ENCODE results near the gene CCBE1. TPM values are rescaled to one million over a fixed set of nuclear protein-coding genes. Genes with fewer than 3 reads are reported as not detected.
A peak's percentile ranks its signal among the peaks of the same experiment; 100 is the strongest.
"Not testable (repeated sequence)": the region's sequence is repeated elsewhere in the genome, so short reads cannot be mapped to it uniquely, and the experiment has no call there.

The CCBE1 gene
- 0.17 TPM in 1 of 2 replicates, not detected in the other for total RNA-seq (2014; rRNA removed; shearing (Covaris generic); ENCODE audit: low replicate concordance)

DNA sequence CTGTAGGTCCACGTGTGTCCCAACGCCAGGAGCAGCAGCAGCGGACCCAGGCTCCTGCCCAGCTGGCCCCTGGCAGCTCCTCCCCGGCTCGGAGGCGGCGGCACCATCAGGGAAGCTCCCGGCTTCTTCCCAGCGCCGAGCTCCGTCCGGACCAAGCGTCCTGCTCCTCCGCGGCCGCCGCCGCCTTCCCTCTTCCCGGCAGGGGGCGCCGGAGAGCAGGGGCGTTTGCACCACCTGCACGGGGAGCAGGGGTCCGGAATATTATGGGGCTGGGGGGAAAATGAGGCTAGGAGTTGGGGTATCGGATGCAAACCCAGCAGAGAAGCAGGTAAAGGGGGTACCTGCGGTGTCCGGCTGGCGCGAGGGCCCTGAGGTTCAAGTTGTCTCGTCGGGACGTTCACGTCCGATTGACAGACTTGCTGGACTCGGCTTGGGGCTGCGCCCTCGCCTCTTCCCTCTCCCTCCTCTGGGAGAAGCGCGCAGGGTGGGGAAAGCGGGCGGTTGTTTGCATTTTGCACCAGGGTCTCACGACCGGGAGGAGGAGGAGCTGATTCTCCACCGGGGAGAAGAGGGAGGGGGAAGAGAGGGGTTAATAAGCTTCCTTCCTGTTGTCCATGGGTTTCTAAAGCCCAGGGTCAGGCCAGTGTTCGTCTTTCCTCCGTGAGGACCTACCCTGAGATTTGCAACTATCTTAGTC is at the start of gene CCBE1:
Gene CCBE1 (minus strand): TSS at position 188 of the 697 bp plus-strand sequence.
- in situ Hi-C loops (cut with HindIII; ENCODE audit: low pct_unique_long_range_greater_than_20kb, low sequenced_read_pairs): no loop called here
- DNase-seq (ENCODE audit: low read depth): peak; percentile 31

DNA sequence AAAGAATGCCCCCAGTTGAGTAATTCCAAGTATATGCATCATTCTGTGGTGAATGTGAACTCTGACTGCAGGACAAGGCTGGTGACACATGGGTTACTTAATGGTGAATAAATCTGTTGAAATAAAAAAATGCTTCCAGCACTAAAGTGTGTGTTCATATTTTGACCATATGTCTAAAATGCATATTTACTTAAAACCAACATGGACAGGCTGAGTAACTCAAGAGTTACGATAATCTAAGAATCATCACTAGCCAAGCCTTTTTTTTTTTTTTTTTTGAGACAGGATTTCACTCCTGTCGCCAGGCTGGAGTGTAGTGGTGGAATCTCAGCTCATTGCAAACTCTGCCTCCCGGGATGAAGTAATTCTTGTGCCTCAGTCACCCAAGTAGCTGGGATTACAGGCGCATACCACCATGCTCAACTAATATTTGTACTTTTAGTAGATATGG is 47.1 kb upstream of the CCBE1 start:
- in situ Hi-C loops (cut with HindIII; ENCODE audit: low pct_unique_long_range_greater_than_20kb, low sequenced_read_pairs): no loop called here
- no peak for DNase-seq (ENCODE audit: low read depth)

DNA sequence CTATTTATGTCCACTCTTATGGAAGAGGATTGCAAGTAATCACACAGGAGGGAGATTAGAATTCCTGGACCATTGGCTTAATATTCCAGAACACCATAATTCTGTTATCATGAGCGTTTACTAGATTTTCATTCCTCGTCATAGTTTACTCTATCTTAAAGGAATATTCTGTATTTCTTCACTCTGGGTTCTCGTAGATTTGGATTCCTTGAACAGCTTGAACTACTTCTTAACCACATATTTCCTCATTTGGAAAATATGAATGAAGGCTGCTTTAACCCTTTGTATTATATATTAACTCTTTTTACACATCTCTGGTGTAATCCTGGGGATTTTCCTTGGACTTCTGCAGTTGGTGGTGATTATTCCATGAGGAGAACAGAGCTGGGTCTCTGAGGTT is 46.3 kb upstream of the CCBE1 start:
- no peak for DNase-seq (ENCODE audit: low read depth)
- in situ Hi-C loops (cut with HindIII; ENCODE audit: low pct_unique_long_range_greater_than_20kb, low sequenced_read_pairs): no loop called here

DNA sequence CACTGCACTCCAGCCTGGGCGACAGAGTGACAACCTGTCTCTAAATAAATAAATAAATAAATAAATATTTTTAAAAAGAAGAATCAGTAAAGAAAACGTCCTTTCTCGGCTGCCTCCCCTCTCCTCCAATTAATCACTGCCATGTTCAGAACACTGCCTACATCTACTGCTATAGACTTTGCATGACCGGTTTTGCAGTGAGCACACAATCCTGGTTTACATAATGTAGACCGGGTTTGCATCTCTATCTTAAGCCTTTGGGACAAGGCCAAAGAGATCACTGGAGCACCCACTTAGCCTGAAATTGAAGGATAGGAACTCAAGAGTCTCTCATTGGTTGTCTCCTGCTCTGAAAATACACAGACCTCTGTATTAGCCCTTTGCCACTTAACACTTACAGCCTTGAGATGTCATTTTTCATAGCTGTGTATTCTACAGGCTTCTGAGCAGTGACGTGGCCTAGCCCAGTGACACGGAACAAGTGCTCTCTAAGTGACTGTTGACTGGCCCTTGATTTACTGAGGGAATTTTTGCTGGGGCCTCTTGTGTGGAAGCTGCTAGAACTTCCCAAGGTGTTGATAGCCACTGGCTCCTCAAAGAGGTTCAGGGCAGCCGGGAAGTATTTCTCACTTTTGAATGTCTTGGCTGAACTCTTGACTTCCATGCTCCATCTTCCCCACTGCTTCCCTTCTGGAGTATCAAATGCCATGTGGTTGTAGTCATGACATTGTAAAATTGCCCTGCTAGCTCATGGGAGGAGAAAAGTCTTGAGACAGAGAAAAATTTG is 45.3 kb upstream of the CCBE1 start:
- in situ Hi-C loops (cut with HindIII; ENCODE audit: low pct_unique_long_range_greater_than_20kb, low sequenced_read_pairs): no loop called here
- DNase-seq (ENCODE audit: low read depth): no peak

DNA sequence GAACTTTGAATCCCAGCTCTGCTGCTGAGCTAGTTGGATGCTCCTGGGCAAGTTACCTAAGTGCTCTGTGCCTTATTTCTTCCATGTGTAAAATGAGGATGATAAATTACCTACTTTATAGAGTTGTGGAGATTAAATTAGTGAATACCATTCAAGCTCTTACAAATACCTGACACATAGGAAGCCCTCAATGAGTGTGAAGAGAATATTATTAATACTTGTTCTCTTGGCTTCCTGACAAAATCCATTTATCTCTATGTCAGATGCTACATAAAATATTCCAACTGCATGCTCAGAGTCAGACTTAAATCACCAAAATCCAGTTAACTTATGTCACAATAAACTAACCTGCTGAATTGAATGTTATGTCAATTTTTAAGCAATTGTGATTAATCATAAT is 42.9 kb upstream of the CCBE1 start:
- in situ Hi-C loops (cut with HindIII; ENCODE audit: low pct_unique_long_range_greater_than_20kb, low sequenced_read_pairs): no loop called here
- no peak for DNase-seq (ENCODE audit: low read depth)

DNA sequence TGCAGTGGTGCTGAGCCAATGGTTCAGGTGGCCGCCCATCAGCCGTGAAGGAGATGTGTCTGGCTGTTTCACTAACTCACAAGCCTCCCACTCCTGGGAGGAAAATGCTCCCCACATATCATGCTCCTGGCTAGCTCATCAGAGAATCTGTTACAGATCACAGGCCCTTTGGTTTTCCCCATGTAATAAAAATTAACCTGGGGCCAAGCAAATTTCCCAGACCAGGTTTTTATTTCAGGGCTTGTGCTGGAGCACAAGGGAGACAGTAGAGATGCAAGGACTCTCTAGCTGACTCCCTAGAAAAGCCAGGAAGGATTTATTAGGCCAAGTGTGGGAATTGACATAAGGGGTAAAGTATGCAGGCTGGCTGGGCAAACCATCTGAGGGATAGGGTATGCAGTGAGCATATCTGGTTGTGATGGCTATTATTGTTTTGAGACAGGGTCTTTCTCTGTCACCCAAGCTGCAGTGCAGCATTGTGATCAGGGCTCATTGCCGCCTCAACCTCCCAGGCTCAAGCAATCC is 40.6 kb upstream of the CCBE1 start:
- DNase-seq (ENCODE audit: low read depth): no peak
- in situ Hi-C loops (cut with HindIII; ENCODE audit: low pct_unique_long_range_greater_than_20kb, low sequenced_read_pairs): no loop called here

DNA sequence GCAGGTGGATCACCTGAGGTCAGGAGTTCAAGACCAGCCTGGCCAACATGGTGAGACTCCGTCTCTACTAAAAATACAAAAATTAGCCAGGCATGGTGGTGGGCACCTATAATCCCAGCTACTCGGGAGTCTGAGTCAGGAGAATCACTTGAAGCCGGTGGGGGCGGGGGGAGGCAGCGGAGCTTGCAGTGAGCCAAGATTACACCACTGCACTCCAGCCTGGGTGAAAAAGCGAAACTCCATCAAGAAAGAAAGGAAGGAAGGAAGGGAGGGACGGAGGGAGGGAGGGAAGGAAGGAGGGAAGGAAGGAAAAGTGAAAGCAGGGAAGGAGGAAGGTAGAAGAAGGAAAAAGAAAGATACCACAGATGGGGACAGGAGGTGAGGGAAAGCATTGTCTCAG is 40.1 kb upstream of the CCBE1 start:
- in situ Hi-C loops (cut with HindIII; ENCODE audit: low pct_unique_long_range_greater_than_20kb, low sequenced_read_pairs); DNase-seq (ENCODE audit: low read depth): not testable (repeated sequence)

DNA sequence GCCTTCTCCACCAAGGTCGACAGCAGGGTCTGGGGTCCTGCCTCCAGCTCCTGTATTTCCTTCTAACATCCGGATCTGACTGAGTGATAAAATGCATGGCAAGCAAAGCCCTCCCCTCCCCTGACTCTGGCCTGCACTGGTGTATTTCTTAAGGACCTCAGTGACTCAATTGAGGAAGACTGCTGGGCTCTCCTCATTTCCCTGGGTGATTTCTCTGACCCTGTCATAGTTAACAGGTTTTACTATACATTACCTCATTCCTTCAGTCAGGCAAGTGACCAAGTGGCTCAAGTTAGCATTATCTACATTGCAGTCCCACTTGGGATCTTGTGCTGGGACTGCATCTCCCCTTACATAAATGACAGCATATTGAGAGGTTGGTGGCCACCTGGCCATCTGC is 38.8 kb upstream of the CCBE1 start:
- no peak for DNase-seq (ENCODE audit: low read depth)
- in situ Hi-C loops (cut with HindIII; ENCODE audit: low pct_unique_long_range_greater_than_20kb, low sequenced_read_pairs): no loop called here

DNA sequence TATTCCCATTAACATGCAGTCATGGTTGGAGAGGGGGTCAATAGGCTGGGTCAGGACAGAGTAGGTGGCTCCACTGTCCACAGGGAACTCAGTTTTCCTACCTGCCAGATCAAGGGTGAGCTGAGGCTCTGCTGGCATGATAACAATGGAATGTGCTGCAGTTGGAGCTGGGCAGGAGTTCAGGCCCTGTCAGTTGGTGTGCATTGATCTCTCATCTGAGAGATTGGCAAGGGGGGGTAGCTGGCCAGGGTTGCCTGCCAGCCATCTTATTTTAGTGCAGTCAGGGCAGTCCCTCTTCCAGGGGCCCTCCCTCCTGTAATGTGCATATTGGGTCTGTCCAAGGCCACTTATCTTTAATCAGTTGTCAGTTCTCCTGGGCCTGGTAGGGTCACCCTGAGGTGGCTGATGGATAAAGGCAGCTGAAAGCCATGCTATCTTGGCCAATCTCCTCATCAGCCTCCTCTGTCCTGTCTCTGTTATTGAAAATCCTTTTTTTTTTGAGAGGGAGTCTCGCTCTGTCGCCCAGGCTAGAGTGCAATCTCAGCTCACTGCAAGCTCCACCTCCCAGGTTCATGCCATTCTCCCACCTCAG is 38.1 kb upstream of the CCBE1 start:
- in situ Hi-C loops (cut with HindIII; ENCODE audit: low pct_unique_long_range_greater_than_20kb, low sequenced_read_pairs): no loop called here
- DNase-seq (ENCODE audit: low read depth): no peak

DNA sequence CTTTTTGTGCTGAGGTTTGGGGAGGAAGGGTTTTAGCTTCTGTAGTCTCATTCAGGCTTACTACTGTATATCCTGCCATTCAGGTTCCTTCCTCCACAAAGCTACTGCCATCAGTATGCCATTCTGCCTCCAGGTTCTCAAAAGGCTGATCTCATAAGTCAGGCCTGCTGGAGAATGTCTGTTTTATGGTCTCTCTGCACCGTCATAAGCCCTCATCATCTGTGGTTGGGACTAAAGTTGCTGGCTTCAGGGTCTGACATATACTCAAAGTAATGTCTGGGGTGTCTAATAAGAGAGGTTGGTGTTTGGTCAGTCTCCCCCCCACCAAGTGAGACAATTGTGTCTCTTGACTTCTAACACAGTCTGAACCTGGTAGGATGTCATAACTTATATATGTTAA is 36.2 kb upstream of the CCBE1 start:
- DNase-seq (ENCODE audit: low read depth): no peak
- in situ Hi-C loops (cut with HindIII; ENCODE audit: low pct_unique_long_range_greater_than_20kb, low sequenced_read_pairs): no loop called here

DNA sequence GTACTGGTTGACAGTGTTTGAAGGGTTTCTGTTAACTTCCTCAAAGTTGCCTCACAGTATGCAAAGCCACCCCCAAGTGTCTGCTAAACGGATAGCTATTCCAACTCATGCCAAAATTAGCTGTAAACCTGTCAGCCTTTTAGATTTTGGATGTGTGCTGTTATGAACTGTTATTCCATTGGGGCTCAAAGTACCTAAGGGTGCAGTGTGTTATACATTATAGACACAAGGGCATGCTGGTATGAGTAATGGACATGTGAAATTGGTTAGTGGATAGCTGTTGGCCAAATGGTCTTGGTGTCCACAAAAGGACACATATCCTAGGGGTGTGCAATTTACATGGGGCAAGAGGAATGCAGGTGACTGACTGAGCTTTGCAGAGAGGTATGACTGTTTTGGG is 33.7 kb upstream of the CCBE1 start:
- in situ Hi-C loops (cut with HindIII; ENCODE audit: low pct_unique_long_range_greater_than_20kb, low sequenced_read_pairs): no loop called here
- no peak for DNase-seq (ENCODE audit: low read depth)

DNA sequence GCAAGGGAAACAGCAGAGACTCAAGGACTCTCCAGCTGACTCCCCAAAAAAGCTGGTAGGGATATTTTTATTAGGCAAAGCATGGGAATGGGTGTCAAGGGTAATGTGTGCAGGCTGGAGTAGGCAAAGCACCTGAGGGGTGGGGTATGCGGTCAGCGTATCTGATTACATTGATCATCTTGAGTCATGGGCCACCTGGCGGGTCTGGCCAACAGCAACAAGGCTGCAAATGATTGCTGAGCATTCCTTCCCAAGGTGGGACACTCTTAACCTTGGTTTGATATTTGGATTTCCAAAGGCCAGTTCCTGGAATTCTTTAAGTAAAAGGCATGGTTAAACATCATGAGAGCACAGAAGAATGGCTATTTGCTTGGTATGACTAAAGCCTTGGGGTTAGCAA is 32.6 kb upstream of the CCBE1 start:
- in situ Hi-C loops (cut with HindIII; ENCODE audit: low pct_unique_long_range_greater_than_20kb, low sequenced_read_pairs): no loop called here
- DNase-seq (ENCODE audit: low read depth): no peak

DNA sequence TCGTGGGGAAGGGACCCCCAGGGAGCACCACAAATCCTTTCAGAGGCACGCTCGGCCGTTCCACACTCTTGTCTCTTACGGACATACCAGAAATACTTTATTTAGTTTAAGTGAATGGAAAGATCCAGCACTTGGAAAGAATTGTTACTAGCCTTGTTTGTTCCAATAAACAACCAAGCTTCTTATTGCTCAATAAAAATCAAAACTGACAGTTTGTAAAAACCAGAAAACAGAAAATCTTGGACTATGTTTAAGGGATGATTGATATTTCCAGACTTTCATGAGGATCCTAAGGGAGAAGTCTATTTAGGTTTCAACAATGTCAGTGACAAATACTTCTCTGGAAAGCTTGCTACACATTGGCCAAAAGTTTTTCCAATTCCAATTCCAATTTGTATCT is 31.6 kb upstream of the CCBE1 start:
- in situ Hi-C loops (cut with HindIII; ENCODE audit: low pct_unique_long_range_greater_than_20kb, low sequenced_read_pairs): no loop called here
- no peak for DNase-seq (ENCODE audit: low read depth)

DNA sequence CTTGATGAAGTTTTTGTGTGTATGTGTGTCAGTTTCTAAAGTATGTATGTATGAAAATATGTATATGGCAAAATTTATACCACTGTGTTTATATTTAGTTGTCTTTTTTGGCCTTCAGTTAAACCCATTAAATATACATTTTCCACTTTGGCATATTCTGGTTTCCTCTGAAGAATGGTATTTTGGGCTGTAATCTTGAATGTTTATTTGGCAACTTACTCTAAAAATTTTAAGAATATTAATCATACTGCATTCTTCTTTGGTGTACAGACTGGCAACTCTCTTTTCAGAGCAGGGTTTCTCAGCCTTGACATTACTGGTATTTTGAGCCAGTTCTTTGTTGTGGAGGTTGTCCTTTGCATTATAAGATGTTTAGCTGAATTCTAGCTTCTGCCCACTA is 27.9 kb upstream of the CCBE1 start:
- DNase-seq (ENCODE audit: low read depth): no peak
- in situ Hi-C loops (cut with HindIII; ENCODE audit: low pct_unique_long_range_greater_than_20kb, low sequenced_read_pairs): no loop called here

DNA sequence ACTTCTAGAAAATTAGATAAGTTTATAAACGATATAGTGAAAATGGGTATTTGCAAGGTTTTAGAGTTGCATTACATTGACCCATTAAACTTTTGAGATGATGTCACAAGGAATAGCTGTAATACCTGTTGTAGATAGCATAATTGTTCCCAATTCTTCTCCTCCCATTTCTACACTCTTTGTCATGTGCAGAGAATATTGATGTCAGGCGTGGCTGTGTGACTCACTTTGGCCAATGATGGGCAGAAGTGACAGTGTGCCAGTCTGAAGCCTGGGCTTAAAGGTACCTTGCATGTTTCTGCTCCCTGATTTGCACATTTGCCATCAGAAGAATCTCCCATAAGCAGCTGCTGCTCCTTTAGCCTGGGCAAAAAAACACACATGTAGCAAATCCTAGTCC is 26.9 kb upstream of the CCBE1 start:
- DNase-seq (ENCODE audit: low read depth): no peak
- in situ Hi-C loops (cut with HindIII; ENCODE audit: low pct_unique_long_range_greater_than_20kb, low sequenced_read_pairs): no loop called here

DNA sequence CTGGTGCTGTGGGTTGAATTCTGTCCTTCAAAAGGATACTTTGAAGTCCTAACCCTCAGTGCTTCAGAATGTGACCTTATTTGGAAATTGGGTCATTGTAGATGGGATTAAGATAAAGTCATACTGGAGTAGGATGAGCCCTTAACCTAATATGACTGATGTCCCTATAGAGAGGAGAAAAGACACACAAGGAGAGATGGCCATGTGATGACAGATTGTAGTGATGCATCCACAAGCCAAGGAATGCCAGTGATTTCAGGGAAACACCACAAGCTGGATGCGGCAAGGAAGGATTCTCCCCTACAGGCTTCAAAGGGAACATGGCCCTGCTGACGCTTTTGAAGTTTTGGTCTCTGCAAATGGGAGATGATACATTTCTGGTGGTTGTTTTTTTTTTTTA is 24.7 kb upstream of the CCBE1 start:
- DNase-seq (ENCODE audit: low read depth): no peak
- in situ Hi-C loops (cut with HindIII; ENCODE audit: low pct_unique_long_range_greater_than_20kb, low sequenced_read_pairs): no loop called here

DNA sequence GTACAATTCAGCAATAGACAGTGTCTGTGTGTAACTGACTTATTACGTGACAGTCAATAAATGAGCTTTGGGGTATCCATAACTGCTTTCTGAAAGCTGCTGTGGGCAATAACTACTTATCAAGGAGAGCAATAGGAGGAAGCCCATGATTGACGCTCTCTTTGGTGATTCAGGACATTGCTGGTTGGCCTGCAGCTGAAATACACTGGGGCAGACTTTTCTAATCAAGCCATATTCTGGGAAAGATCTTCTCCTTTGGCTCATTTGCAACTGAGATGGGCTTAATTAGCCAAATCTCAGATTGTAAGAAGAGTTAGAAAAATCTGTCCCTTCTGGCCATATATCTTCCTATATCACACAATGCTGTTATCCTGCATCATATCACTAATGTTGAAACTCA is 24.0 kb upstream of the CCBE1 start:
- in situ Hi-C loops (cut with HindIII; ENCODE audit: low pct_unique_long_range_greater_than_20kb, low sequenced_read_pairs): no loop called here
- no peak for DNase-seq (ENCODE audit: low read depth)

DNA sequence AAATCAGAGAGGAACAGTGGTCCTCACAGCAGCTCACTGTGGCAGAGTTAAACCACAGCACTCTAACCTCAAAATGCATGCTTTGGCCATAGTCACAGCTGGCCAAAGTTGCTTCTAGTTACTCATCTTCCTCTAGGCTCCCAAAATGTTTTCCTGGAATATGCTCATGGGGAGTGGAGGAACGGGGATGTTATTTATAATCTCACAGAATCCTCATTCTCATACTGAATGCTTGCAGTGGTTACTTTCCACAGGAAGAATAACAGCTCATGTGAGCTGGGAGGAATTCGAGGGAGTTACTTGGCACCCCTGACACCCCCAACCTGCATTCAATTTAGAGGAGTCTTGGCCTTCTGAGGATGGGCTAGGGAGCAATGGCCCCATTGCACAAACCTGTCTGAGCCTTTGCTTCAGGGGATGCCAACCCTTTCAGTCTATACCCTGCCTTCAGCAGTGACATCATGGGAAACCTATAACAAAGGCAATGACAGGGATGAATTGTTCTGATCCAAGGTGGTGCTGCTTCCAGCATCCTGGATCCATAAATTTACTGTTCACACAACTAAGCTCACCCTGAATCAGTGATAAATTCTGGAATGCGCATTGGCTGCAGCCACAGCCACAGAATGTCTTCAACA is 22.4 kb upstream of the CCBE1 start:
- in situ Hi-C loops (cut with HindIII; ENCODE audit: low pct_unique_long_range_greater_than_20kb, low sequenced_read_pairs): no loop called here
- DNase-seq (ENCODE audit: low read depth): no peak
